Mucosa of rectum (tissue), 2 donors: ENCODE data around the gene CASQ2.
"Not testable (repeated sequence)": the region's sequence is repeated elsewhere in the genome, so short reads cannot be mapped to it uniquely, and the experiment has no call there.

Experiments used
- H3K27ac ChIP-seq, 2 donors: one replicate each; pipeline ENCODE4 v1.7.0; 2013; ENCODE audit warnings: inconsistent platforms in 2 of 2, low read depth in 2 of 2, low read length in 2 of 2
- H3K27me3 ChIP-seq, 2 donors: one replicate each; pipeline ENCODE4 v1.7.0; 2013; ENCODE audit warnings: low read length in 2 of 2; ENCODE audit not compliant: control insufficient read depth in 2 of 2, insufficient read depth in 2 of 2
- H3K36me3 ChIP-seq, 2 donors: one replicate each; pipeline ENCODE4 v1.7.0; 2013; ENCODE audit warnings: low read length in 2 of 2; ENCODE audit not compliant: control insufficient read depth in 2 of 2, insufficient read depth in 2 of 2
- H3K4me1 ChIP-seq, 2 donors: one replicate each; pipeline ENCODE4 v1.7.0; 2013; ENCODE audit warnings: low read length in 2 of 2, mild to moderate bottlenecking in 1 of 2; ENCODE audit not compliant: control insufficient read depth in 2 of 2, insufficient read depth in 2 of 2
- H3K4me3 ChIP-seq, 2 donors: one replicate each; pipeline ENCODE4 v1.7.0; 2013; ENCODE audit warnings: low read length in 2 of 2
- H3K9ac ChIP-seq, 2 donors: one replicate each; pipeline ENCODE4 v1.7.0; 2013; ENCODE audit warnings: low read length in 2 of 2, low read depth in 1 of 2, mild to moderate bottlenecking in 1 of 2
- H3K9me3 ChIP-seq, 2 donors: one replicate each; pipeline ENCODE4 v1.7.0; 2013; ENCODE audit warnings: low read length in 2 of 2; ENCODE audit not compliant: control insufficient read depth in 2 of 2
- donor health status: healthy.
- donor health status: Normal muscosa, but diverticular disease.

Gene CASQ2

DNA sequence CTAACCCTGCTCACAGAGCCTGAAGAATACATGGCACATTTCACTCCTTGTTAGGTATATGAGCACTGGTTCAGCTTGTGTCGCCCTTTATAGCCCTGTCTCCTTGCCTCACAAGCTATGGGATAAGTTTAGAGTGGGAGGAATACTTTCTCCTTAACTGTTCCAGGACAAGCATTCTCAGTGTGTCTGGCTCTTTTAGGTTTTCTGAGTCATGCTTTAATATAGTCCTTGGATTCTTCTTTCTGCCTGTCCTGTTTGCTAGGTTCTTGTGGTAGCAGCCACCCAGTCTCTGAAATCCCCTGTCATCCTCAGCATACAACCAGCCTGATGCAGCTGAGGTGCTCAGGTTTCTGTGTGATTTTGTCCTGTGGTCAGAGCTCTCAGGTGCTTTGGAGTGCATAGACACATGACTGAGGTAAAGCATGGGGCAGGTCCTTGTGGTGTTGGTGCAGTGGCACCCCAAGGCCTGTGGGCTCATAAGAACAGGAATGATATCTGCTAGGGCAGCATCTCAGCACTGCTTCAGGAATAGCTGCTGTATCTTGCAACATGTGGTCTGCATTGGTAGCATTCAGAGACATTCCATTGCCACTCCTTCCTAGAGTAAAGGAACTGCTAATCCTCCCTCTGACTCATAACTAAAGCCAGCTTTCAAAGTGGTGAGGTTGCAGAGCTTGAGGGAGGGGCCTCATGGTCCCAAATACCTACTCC lies 14.2 kb upstream of the CASQ2 start:
- H3K9ac ChIP-seq = no peak overlapping the region

DNA sequence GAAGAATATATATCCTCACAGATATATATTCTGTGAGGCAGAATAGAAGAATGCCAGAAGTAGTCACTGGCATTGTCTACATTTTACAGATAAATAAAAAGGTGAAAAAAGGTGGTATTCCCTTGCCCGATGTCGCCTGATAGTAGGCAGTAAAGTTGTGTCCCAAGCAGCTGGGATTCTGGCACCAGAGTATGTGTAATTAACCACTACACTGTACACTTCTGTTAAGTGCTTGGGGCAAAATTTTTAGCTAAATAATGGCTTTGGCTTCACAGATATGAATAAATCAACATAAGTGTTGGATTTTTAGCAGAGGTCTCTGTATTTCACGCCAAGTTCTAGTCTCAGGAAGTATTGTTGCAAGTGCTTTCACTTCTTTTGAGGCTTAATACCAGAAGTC lies 13.3 kb upstream of the CASQ2 start:
- H3K27me3 ChIP-seq = no peaks in the 10 kb centered on the region
- no peaks in the 10 kb centered on the region for H3K4me1 ChIP-seq
- H3K9ac ChIP-seq = no peak overlapping the region
- H3K36me3 ChIP-seq = no peaks in the 10 kb centered on the region
- no peaks in the 10 kb centered on the region for H3K9me3 ChIP-seq
- no peak overlapping the region for H3K4me3 ChIP-seq
- no peak overlapping the region for H3K27ac ChIP-seq

More for the DNA sequence above, 14.2 kb upstream of the CASQ2 start:
- Histone ChIP-seq H3K4me1 (no peaks in the 10 kb centered on the region), H3K4me3 (no peak overlapping the region), H3K27me3 (no peaks in the 10 kb centered on the region), H3K27ac (no peak overlapping the region), H3K9me3 (no peaks in the 10 kb centered on the region), H3K36me3 (no peaks in the 10 kb centered on the region)

DNA sequence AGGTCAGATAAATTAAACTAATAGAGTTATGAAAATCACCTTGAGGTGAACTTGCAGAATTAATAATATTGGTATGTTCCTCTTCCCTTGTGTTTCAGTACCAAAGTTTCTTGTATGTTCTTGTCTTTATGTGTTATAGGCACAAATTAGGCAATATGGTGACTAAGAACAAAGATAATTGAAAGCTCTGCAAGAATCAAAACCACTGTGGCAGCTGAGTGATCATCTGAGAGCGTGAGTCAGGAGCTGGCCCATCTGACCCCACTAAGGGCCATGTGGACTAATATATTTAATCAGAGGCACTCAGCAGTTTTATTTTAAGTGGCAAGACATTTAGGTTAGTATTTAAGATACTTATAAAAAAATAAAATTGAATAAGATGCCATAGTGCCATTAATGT lies 12.8 kb upstream of the CASQ2 start:
- Histone ChIP-seq H3K9ac (no peak overlapping the region), H3K27ac (no peak overlapping the region), H3K36me3 (no peaks in the 10 kb centered on the region), H3K27me3 (no peaks in the 10 kb centered on the region), H3K9me3 (no peaks in the 10 kb centered on the region), H3K4me1 (no peaks in the 10 kb centered on the region), H3K4me3 (no peak overlapping the region)

DNA sequence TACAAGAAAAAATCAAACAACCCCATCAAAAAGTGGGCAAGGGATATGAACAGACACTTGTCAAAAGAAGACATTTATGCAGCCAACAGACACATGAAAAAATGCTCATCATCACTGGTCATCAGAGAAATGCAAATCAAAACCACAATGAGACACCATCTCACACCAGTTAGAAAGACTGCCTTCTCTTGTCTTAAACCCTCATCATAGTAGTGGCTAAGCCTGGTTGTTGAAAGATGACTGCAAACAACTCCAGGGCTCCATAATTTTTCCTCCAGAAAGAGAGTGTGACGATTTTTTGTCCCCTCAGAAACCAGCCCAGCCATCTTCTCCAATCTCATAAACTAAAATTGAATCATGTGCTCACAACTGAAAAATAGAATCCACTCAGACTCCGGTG lies 12.1 kb upstream of the CASQ2 start:
- not testable (repeated sequence) for H3K4me3 ChIP-seq, H3K36me3 ChIP-seq, H3K9me3 ChIP-seq, H3K27me3 ChIP-seq, H3K4me1 ChIP-seq, H3K9ac ChIP-seq, H3K27ac ChIP-seq

DNA sequence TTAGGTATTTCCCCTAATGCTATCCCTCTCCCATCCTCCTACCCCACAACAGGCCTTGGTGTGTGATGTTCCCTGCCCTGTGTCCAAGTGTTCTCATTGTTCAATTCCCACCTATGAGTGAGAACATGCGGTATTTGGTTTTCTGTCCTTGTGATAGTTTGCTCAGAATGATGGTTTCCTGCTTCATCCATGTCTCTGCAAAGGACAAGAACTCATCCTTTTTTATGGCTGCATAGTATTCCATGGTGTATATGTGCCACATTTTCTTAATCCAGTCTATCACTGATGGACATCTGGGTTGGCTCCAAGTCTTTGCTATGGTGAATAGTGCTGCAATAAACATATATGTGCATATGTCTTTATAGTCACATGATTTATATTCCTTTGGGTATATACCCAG lies 10.6 kb upstream of the CASQ2 start:
- H3K27me3 ChIP-seq, H3K4me3 ChIP-seq, H3K9ac ChIP-seq, H3K27ac ChIP-seq, H3K36me3 ChIP-seq, H3K9me3 ChIP-seq, H3K4me1 ChIP-seq: not testable (repeated sequence)

DNA sequence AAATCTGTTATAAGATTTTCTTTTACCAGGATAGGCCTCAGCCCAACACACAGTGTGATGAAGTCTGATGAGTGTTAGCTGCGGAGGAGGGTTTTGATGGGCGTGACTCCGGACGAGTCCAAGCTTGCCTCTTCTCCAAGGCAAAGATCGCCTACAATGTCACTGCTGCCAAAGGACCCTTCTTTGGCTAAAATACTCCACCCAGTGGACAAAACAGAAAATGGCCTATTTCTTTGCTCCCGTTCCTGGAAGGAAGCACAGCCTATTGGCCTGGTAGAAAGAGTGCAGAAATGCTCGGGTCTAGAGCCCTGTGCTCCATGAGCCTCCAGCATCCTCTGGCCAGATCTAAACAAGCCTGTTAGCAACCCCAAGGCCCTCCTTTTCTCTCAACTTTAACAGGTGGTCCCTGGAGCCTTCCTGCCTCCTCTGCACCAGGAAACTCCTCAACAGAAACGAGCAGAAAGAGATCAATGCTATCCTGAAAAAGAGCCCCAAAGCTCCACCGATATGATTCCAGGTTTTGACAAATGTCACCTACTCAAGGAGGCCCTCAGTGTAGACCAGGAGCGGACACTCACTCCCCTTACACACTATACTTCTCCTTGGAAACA lies 3.4 kb upstream of the CASQ2 start:
- H3K27ac ChIP-seq = no peak overlapping the region
- no peaks in the 10 kb centered on the region for H3K36me3 ChIP-seq
- peak overlapping the region in 1 of 2 donors; percentile 1 for H3K4me3 ChIP-seq
- no peak overlapping the region for H3K9ac ChIP-seq
- no peaks in the 10 kb centered on the region for H3K4me1 ChIP-seq
- H3K9me3 ChIP-seq = no peaks in the 10 kb centered on the region
- no peaks in the 10 kb centered on the region for H3K27me3 ChIP-seq

DNA sequence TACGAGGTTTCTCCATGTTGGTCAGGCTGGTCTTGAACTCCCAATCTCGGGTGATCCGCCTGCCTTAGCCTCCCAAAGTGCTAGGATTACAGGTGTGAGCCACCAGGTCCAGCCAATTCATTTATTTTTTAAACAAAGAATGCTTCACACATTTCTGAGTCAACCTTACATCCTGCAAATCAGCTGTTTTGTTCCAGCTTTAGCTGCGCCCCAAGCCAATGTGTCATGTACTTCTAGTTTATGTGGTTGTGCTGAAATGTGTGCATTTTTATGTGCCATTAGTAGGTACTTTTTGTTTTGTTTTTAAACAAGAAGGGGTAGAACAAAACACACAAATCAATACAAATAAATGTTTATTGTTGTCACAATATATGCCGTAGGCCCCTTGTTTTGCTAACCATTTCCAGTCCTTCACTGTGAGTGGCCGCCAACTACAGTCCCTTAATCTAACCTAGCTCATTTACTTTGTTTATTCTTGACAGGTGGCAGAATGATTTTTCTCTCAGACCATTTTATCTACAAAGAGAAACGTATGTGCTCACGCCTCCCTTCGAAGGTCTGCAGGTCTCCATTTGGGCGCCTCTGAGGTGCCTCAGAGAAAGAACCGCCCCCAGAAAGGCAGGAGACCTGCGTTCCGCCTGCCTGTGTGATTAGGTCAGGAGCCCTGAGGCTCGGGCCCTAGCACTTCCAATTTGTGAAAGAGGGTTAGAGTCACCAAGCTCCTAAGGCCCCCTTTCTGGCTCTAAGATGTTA lies 2.8 kb upstream of the CASQ2 start:
- Histone ChIP-seq H3K4me1 (no peaks in the 10 kb centered on the region), H3K9ac (no peak overlapping the region), H3K27ac (no peak overlapping the region)

DNA sequence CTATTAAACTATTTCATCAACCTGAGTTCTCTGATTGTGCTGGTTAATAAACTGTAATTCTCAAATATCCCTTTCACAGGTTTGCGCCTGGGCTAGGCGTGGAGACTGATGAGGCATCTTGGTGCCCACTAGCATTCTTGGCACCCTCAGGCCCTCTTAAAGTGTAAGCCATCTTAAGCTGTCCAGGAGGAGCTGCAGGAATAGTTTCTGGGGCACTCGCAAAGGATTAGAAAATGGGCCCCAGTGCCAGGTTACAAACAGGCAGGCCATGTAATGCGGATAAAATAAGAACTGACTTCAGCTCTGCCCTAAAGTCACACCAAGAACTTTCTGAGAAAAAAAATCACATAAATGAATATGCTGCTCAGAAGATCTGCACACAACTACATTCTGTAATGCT lies 1.1 kb downstream of the CASQ2 start:
- H3K9me3 ChIP-seq = no peaks in the 10 kb centered on the region
- no peaks in the 10 kb centered on the region for H3K27me3 ChIP-seq
- no peak overlapping the region for H3K9ac ChIP-seq
- H3K4me3 ChIP-seq = no peak overlapping the region
- H3K4me1 ChIP-seq = no peaks in the 10 kb centered on the region
- no peak overlapping the region for H3K27ac ChIP-seq
- H3K36me3 ChIP-seq = no peaks in the 10 kb centered on the region

More for the DNA sequence above, 2.8 kb upstream of the CASQ2 start:
- Histone ChIP-seq H3K4me3 (peak overlapping the region in 1 of 2 donors; percentile 1), H3K36me3 (no peaks in the 10 kb centered on the region), H3K27me3 (no peaks in the 10 kb centered on the region), H3K9me3 (no peaks in the 10 kb centered on the region)

DNA sequence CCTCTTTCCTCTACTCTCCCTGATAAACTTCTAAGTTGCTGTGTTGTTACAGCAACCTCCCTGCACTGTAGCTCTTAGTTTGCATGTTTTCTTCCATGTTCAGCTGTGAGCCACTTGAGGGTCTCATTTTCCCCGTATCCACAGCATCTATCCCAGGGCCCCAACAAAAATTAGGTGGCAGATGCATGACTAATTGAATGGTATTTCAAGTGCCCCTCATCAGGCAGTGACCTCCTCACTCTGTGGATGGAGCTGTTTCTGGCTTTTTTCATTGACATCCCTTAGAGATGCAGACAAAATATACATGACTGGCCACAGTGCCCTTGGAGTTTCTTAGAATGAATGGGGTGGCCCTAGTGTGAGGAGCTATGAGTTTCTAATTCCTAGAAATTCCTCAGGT lies 3.4 kb downstream of the CASQ2 start:
- no peaks in the 10 kb centered on the region for H3K36me3 ChIP-seq
- no peaks in the 10 kb centered on the region for H3K27me3 ChIP-seq
- H3K27ac ChIP-seq = no peak overlapping the region
- H3K4me1 ChIP-seq = no peaks in the 10 kb centered on the region
- no peaks in the 10 kb centered on the region for H3K9me3 ChIP-seq
- no peak overlapping the region for H3K9ac ChIP-seq
- no peak overlapping the region for H3K4me3 ChIP-seq

DNA sequence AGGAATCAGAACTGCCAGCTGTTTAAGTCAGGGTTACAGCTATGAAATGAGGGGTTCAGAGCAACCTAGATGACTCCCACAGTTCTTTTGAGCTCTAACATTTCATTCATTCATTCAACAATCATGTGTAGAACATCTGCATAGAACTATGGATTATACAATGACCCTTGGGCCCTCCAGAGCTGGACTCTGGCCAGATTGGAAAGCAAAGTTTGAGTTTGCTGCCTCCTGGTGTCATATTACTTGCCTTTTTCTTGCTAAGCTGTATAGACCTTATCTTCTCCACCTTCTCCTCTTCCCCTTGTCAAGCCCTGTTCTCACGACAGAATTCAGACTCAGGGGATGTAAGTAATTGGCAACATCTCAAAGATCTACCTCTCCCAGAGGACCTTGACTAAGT lies 4.0 kb downstream of the CASQ2 start:
- Histone ChIP-seq H3K27ac (no peak overlapping the region), H3K4me1 (no peaks in the 10 kb centered on the region), H3K27me3 (no peaks in the 10 kb centered on the region), H3K36me3 (no peaks in the 10 kb centered on the region), H3K9me3 (no peaks in the 10 kb centered on the region), H3K9ac (no peak overlapping the region), H3K4me3 (no peak overlapping the region)
